HepG2 (cell line): ENCODE results near the gene P4HB. TPM values are rescaled to one million over a fixed set of nuclear protein-coding genes. Genes with fewer than 3 reads are reported as not detected.
A peak's percentile ranks its signal among the peaks of the same experiment; 100 is the strongest.

Experiments
- AFF4 ChIP-seq: sonication (generic); formaldehyde crosslinking; IDR thresholded peaks from 2 replicates; pipeline ENCODE4 v1.4.0; 2020; ENCODE audit warnings: missing genetic modification reagents
- ATF6 ChIP-seq: sonication (generic); formaldehyde crosslinking; conservative IDR thresholded peaks from 2 replicates; pipeline ENCODE4 v1.4.0; 2020; ENCODE audit warnings: missing genetic modification reagents
- BRD4 ChIP-seq: sonication (generic); formaldehyde crosslinking; IDR thresholded peaks from 2 replicates; pipeline ENCODE4 v1.4.0; 2020; ENCODE audit warnings: missing genetic modification reagents
- DMAP1 ChIP-seq: IDR thresholded peaks from 2 replicates; pipeline ENCODE4 v1.6.1; 2016
- GLI4 ChIP-seq: sonication (generic); formaldehyde crosslinking; IDR thresholded peaks from 2 replicates; pipeline ENCODE4 v1.5.1; 2020; ENCODE audit warnings: missing genetic modification reagents, mild to moderate bottlenecking, moderate library complexity, borderline replicate concordance
- HMGXB4 ChIP-seq, 2 experiments: sonication (generic) in 1 of 2; formaldehyde crosslinking in 1 of 2; IDR thresholded peaks; 2 replicates each; pipeline versions ENCODE4 v1.4.0 to v1.6.1; 2018 to 2020; ENCODE audit warnings: missing genetic modification reagents in 2 of 2, borderline replicate concordance in 1 of 2, low read depth in 1 of 2, mild to moderate bottlenecking in 1 of 2, missing biosample characterization in 1 of 2
- MIXL1 ChIP-seq: IDR thresholded peaks from 2 replicates; pipeline ENCODE4 v1.6.1; 2016
- MLLT10 ChIP-seq: sonication (generic); formaldehyde crosslinking; IDR thresholded peaks from 2 replicates; pipeline ENCODE4 v1.4.0; 2020; ENCODE audit warnings: missing genetic modification reagents
- PBX2 ChIP-seq: IDR thresholded peaks from 2 replicates; pipeline ENCODE4 v1.6.1; 2016; ENCODE audit warnings: control low read depth
- ZBTB43 ChIP-seq: sonication (generic); formaldehyde crosslinking; conservative IDR thresholded peaks from 2 replicates; pipeline ENCODE4 v1.4.0; 2020; ENCODE audit warnings: missing genetic modification reagents
- ZNF329 ChIP-seq: sonication (generic); formaldehyde crosslinking; IDR thresholded peaks from 2 replicates; pipeline ENCODE4 v1.9.0; 2021; ENCODE audit warnings: low read depth, mild to moderate bottlenecking, missing genetic modification reagents
- ZNF432 ChIP-seq: sonication (generic); formaldehyde crosslinking; IDR thresholded peaks from 2 replicates; pipeline ENCODE4 v1.5.0; 2020; ENCODE audit warnings: missing genetic modification reagents, mild to moderate bottlenecking, borderline replicate concordance
- ZNF674 ChIP-seq: sonication (generic); formaldehyde crosslinking; IDR thresholded peaks from 2 replicates; pipeline ENCODE4 v1.5.0; 2020; ENCODE audit warnings: low read depth, mild to moderate bottlenecking, missing genetic modification reagents
- ZNF790 ChIP-seq: sonication (generic); formaldehyde crosslinking; IDR thresholded peaks from 2 replicates; pipeline ENCODE4 v1.8.0; 2022; ENCODE audit warnings: missing genetic modification reagents, mild to moderate bottlenecking, borderline replicate concordance
- ZNF800 ChIP-seq: sonication (generic); formaldehyde crosslinking; IDR thresholded peaks from 2 replicates; pipeline ENCODE4 v1.4.0; 2020; ENCODE audit warnings: missing genetic modification reagents
- polyA plus RNA-seq, 8 experiments: library from polyadenylated mRNA; depleted of rRNA in 3 of 8; stranded (reverse) in 7 of 8; unstranded in 1 of 8; fragments of >200 nt; fragmentation: Illumina TruSeq in 4 of 8; extraction: Trizol in 4 of 8; gene quantifications; 2 replicates each; pipeline versions ENCODE4 v1.2.1 to v1.2.3, GENCODE V29; 2011 to 2016; ENCODE audit warnings: low read depth in 4 of 8, missing spikeins in 1 of 8, mixed read lengths in 1 of 8; ENCODE audit not compliant: insufficient read depth in 1 of 8
- total RNA-seq, 5 experiments: library from RNA; depleted of rRNA; stranded (reverse); fragments of >200 nt; fragmentation: Illumina TruSeq; extraction: Trizol; gene quantifications; 2 replicates each; pipeline ENCODE4 v1.2.3, GENCODE V29; 2016; ENCODE audit warnings: low read depth in 1 of 5

The P4HB gene
- total and polyA plus RNA-seq, 2 of the 13 experiments (the other 11 are each of a cell fraction or from before 2014, with no cell fraction given) = 185 to 782 TPM

GRCh38 chr17:81871387-81872230 is 11.3 kb upstream of the P4HB start (continued):
- TF ChIP-seq AFF4 (CRISPR knock-in tag) = 0 out of 2 replicates have a peak, but pooled peaks have one; percentile 69
- peak; percentile 97; the same call in 1 of the 2 replicates for TF ChIP-seq GLI4 (CRISPR knock-in tag)
- peak; percentile 81 to 97; a peak in 3 of 4 replicates for TF ChIP-seq HMGXB4 (CRISPR knock-in tag; IDR thresholded peaks at IDR 0.05; ENCODE audit: borderline replicate concordance in 1 of 2, low read depth in 1 of 2)
- 0 out of 2 replicates have a peak, but pooled peaks have one; percentile 47 for TF ChIP-seq MLLT10
- peak; percentile 98 for TF ChIP-seq DMAP1
- TF ChIP-seq BRD4 (CRISPR knock-in tag) = peak; percentile 91
- peak; percentile 92 for TF ChIP-seq ZNF790
- TF ChIP-seq MIXL1 (CRISPR knock-in tag) = peak; percentile 78
- TF ChIP-seq ATF6 (CRISPR knock-in tag) = no peak; the same call in 1 of the 2 replicates
- peak; percentile 87 for TF ChIP-seq ZNF329
- TF ChIP-seq ZNF432 = no peak
- TF ChIP-seq ZNF674 = no peak; the same call in 1 of the 2 replicates
- TF ChIP-seq ZBTB43 (CRISPR knock-in tag) = peak; percentile 77
- TF ChIP-seq PBX2 (CRISPR knock-in tag) = no peak; the same call in 1 of the 2 replicates
- TF ChIP-seq ZNF800 (CRISPR knock-in tag) = peak; percentile 77
